Measurements from ENCODE around the gene UNG.
A peak's percentile ranks its signal among the peaks of the same experiment; 100 is the strongest.
"Not testable (repeated sequence)": the region's sequence is repeated elsewhere in the genome, so short reads cannot be mapped to it uniquely, and the experiment has no call there.

UNG gene

GRCh38 chr12:109097435-109098182, at the start of gene UNG:
TSS of gene UNG (plus strand) at chr12:109097597. CDS start at chr12:109097680, 83 bp downstream.
- DNase-seq: peak; percentile 88 to 97 (median 94)

- not testable (repeated sequence) for DNase-seq
Observed at GRCh38 chr12:109048706-109049105, 48.7 kb upstream of the UNG start.

- DNase-seq: not testable (repeated sequence)
Observed at GRCh38 chr12:109049794-109050193, 47.6 kb upstream of the UNG start.

GRCh38 chr12:109052097-109052413, 45.3 kb upstream of the UNG start:
- no peak for DNase-seq

GRCh38 chr12:109052414-109053323, 44.7 kb upstream of the UNG start, which contains the start of gene USP30:
TSS of gene USP30 (plus strand) at chr12:109052576. CDS start at chr12:109052679, 103 bp downstream.
- peak; percentile 50 to 77 (median 66) for DNase-seq

- DNase-seq: no peak
Observed at GRCh38 chr12:109053382-109054123, 43.8 kb upstream of the UNG start.

- not testable (repeated sequence) for DNase-seq
Observed at GRCh38 chr12:109054124-109054513, 43.3 kb upstream of the UNG start.

GRCh38 chr12:109054520-109054919, 42.9 kb upstream of the UNG start:
- no peak for DNase-seq

- no peak for DNase-seq
Observed at GRCh38 chr12:109056891-109057290, 40.5 kb upstream of the UNG start.

- no peak for DNase-seq
Observed at GRCh38 chr12:109057376-109057775, 40.0 kb upstream of the UNG start.

GRCh38 chr12:109058773-109059172, 38.6 kb upstream of the UNG start:
- no peak for DNase-seq

GRCh38 chr12:109064143-109064542, 33.3 kb upstream of the UNG start:
- DNase-seq: no peak

GRCh38 chr12:109065154-109065852, 32.1 kb upstream of the UNG start:
- DNase-seq: no peak

- no peak for DNase-seq
Observed at GRCh38 chr12:109065853-109066193, 31.6 kb upstream of the UNG start.

- DNase-seq: no peak
Observed at GRCh38 chr12:109069307-109070271, 27.8 kb upstream of the UNG start.

GRCh38 chr12:109074866-109075265, 22.5 kb upstream of the UNG start:
- DNase-seq: no peak

- DNase-seq: no peak
Observed at GRCh38 chr12:109082751-109083150, 14.6 kb upstream of the UNG start.

GRCh38 chr12:109084425-109084824, 13.0 kb upstream of the UNG start:
- no peak for DNase-seq

- DNase-seq: no peak
Observed at GRCh38 chr12:109085590-109085989, 11.8 kb upstream of the UNG start.

- no peak for DNase-seq
Observed at GRCh38 chr12:109087250-109087649, 10.1 kb upstream of the UNG start.

- DNase-seq: no peak
Observed at GRCh38 chr12:109088818-109089217, 8.6 kb upstream of the UNG start.

All from activated naive CD4-positive, alpha-beta T cell (primary cell).